Ectodermal cell (in vitro differentiated cells): ENCODE measurements around the gene CEP131.

ENCODE experiments used
- H3K27ac ChIP-seq: 2 replicates; pipeline ENCODE4 v1.7.0; 2013; ENCODE audit warnings: mild to moderate bottlenecking, low read depth, low read length; ENCODE audit not compliant: insufficient read depth, poor library complexity, severe bottlenecking
- H3K27me3 ChIP-seq: 2 replicates; pipeline ENCODE4 v1.7.0; 2013; ENCODE audit warnings: mild to moderate bottlenecking, low read length; ENCODE audit not compliant: insufficient read depth, control insufficient read depth, poor library complexity, severe bottlenecking
- H3K36me3 ChIP-seq: one replicate; pipeline ENCODE4 v1.7.0; 2013; ENCODE audit warnings: low read length; ENCODE audit not compliant: control insufficient read depth, insufficient read depth
- H3K4me1 ChIP-seq: one replicate; pipeline ENCODE4 v1.7.0; 2013; ENCODE audit warnings: low read length; ENCODE audit not compliant: control insufficient read depth, insufficient read depth
- H3K4me3 ChIP-seq: 2 replicates; pipeline ENCODE4 v1.7.0; 2013; ENCODE audit warnings: low read depth, low read length, control low read depth; ENCODE audit not compliant: insufficient read depth
- H3K9me3 ChIP-seq: 2 replicates; pipeline ENCODE4 v1.7.0; 2013; ENCODE audit warnings: mild to moderate bottlenecking, low read length, moderate library complexity; ENCODE audit not compliant: control insufficient read depth
- WGBS, 2 experiments: methylation state at CpG; one replicate each; pipeline ENCODE4 v1.1.7; 2013; ENCODE audit warnings: missing lambda C conversion rate in 2 of 2; 5-methylcytosine and 5-hydroxymethylcytosine counted together

CEP131 gene

DNA sequence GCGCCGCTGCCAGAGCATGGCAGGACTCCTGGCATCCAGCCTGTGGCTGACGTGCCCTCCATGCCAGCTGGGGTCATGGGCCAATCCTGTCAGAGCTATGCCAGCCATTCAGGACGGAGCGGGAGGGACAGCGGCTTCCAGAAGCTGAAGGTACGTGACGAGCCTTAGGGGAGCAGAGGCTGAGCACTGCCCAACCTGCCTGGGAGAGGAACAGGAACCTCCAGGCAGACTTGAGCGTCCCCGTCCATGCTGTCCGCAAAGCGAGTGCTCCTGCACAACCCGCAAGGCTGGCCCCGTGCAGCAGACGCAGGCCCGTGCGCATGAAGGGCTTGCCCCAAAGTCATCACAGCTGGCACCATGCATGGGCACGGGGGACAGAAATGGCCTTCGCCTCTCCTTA, 37.9 kb upstream of the CEP131 start:
- H3K27ac ChIP-seq: no peak overlapping the region
- 95 to 96% methylated on average over 19 of the region's 19 CpGs for WGBS, 2 experiments
- H3K27me3 ChIP-seq: no peaks in the 10 kb centered on the region
- no peaks in the 10 kb centered on the region for H3K9me3 ChIP-seq
- H3K36me3 ChIP-seq: no peaks in the 10 kb centered on the region
- no peak overlapping the region for H3K4me3 ChIP-seq
- no peaks in the 10 kb centered on the region for H3K4me1 ChIP-seq

DNA sequence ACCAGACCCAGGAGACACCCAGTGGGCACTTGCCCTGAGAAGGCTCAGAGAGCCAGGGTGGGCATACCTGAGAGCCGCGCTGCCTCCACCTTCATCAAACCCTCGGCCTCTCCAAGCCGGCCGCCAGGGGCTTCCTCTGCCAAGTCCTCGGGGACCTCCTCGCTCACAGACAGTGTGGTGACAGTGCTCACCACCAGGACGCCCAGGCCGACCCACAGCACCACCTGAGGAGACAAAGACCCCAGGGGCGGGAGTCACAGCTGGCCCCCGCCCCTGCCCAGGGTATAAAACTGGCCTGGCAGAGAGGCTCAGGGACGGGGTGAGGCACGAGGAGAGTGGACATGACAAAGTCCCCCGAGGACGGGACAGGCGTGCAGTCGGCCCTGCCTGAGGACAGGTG, 37.4 kb upstream of the CEP131 start:
- WGBS, 2 experiments: 94% methylated on average over 17 of the region's 17 CpGs
- H3K4me3 ChIP-seq: no peak overlapping the region
- no peaks in the 10 kb centered on the region for H3K36me3 ChIP-seq
- no peaks in the 10 kb centered on the region for H3K9me3 ChIP-seq
- peaks cover 3% of the 10 kb centered on the region for H3K4me1 ChIP-seq
- no peaks in the 10 kb centered on the region for H3K27me3 ChIP-seq
- H3K27ac ChIP-seq: no peak overlapping the region

DNA sequence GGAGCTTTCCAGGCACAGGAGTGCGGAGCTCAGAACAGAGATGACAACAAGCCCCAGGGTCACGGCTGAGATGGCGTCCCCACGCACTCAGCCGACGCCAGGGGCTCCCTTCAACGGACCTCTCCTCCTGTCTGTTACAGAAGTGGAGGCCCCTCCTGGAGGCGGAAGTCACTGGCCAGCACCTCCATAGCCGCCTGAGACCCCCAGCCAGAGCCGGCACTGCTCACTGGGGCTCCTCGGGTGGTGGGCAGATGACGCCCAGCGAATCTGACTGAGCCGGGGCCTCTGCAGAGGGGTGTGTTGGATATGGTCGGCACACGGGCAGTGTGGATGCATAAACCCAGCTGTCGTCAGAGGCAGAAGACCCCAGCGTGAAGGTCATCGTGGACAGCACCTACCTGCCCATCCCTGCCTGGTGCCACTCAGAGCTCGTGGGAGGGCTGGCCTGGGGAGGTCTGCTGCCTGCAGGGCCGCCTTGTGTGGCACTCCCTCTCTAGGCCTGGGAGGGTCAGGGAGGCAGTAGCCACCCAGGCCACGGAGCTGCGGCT, 36.4 kb upstream of the CEP131 start:
- peaks cover 6% of the 10 kb centered on the region for H3K4me1 ChIP-seq
- H3K9me3 ChIP-seq: no peaks in the 10 kb centered on the region
- no peaks in the 10 kb centered on the region for H3K27me3 ChIP-seq
- no peaks in the 10 kb centered on the region for H3K36me3 ChIP-seq
- 93% methylated on average over 23 of the region's 23 CpGs for WGBS, 2 experiments
- no peak overlapping the region for H3K4me3 ChIP-seq
- no peak overlapping the region for H3K27ac ChIP-seq

DNA sequence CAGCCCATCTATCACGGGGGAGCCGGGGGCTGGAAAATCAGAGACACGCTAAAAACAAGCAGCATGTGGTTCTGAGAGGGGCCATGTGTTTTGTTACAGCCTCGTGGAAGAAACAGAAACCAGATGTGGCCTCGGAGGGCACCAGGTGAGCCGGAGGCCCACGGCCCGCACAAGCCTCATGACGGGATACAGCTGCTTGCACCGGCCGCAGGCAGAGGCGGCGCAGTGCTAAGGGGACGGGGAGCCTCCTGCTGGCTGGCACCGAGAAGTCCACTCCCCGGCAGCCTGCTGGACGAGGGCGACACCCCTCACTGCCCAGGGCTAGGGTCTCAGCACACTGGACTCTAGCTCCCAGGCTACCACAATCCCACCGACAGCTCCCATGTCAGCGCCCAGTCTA, 35.5 kb upstream of the CEP131 start:
- H3K27ac ChIP-seq: no peak overlapping the region
- no peaks in the 10 kb centered on the region for H3K36me3 ChIP-seq
- no peak overlapping the region for H3K4me3 ChIP-seq
- peaks cover 6% of the 10 kb centered on the region for H3K4me1 ChIP-seq
- no peaks in the 10 kb centered on the region for H3K27me3 ChIP-seq
- H3K9me3 ChIP-seq: no peaks in the 10 kb centered on the region
- WGBS, 2 experiments: 85 to 87% methylated on average over 20 of the region's 20 CpGs

DNA sequence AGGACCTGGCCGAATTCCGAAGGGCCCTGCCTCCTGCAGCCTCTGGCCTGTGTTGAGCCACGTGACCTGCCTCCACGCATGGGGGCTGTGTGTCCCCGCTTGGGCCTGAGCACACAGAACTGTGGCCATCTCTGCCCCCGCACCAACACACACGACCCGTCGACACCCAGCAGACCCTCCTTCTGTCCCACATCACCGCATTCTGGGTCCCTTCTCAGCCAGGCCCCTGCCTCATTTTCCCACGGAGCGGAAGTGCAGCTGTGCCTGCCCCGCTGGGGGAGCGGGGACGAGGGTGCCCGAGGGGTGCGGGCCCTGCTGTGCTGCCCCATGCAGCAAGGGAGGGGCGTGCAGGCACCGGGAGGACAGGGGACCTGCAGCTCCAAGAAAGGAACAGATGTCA, 34.8 kb upstream of the CEP131 start:
- no peaks in the 10 kb centered on the region for H3K27me3 ChIP-seq
- H3K27ac ChIP-seq: no peak overlapping the region
- peaks cover 11% of the 10 kb centered on the region for H3K4me1 ChIP-seq
- 94 to 96% methylated on average over 19 of the region's 19 CpGs for whole genome bisulfite sequencing, 2 experiments
- H3K36me3 ChIP-seq: no peaks in the 10 kb centered on the region
- no peaks in the 10 kb centered on the region for H3K9me3 ChIP-seq
- H3K4me3 ChIP-seq: no peak overlapping the region

DNA sequence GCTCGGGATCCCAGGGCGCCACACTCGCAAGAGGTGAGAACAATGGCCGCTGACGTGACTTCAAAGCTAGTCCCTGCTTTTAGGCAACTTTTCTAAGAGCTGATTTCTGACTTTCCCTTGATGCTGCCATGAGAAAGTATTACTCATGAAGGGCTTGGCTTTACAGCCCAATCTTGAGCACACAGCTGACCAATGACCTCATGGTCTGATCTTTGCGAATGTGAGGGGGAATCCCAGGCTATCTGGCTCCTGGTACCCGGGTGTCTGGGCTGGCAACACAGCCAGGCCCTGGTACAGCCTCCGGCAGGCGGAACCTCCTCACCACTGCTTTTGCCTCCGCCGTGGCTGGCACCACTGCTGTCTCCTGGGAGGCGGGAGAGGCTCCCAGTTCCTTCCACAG, 33.9 kb upstream of the CEP131 start:
- no peaks in the 10 kb centered on the region for H3K36me3 ChIP-seq
- H3K9me3 ChIP-seq: no peaks in the 10 kb centered on the region
- H3K27me3 ChIP-seq: no peaks in the 10 kb centered on the region
- WGBS, 2 experiments: 90 to 94% methylated on average over 12 of the region's 12 CpGs
- H3K4me3 ChIP-seq: no peak overlapping the region
- peaks cover 20% of the 10 kb centered on the region for H3K4me1 ChIP-seq
- no peak overlapping the region for H3K27ac ChIP-seq

DNA sequence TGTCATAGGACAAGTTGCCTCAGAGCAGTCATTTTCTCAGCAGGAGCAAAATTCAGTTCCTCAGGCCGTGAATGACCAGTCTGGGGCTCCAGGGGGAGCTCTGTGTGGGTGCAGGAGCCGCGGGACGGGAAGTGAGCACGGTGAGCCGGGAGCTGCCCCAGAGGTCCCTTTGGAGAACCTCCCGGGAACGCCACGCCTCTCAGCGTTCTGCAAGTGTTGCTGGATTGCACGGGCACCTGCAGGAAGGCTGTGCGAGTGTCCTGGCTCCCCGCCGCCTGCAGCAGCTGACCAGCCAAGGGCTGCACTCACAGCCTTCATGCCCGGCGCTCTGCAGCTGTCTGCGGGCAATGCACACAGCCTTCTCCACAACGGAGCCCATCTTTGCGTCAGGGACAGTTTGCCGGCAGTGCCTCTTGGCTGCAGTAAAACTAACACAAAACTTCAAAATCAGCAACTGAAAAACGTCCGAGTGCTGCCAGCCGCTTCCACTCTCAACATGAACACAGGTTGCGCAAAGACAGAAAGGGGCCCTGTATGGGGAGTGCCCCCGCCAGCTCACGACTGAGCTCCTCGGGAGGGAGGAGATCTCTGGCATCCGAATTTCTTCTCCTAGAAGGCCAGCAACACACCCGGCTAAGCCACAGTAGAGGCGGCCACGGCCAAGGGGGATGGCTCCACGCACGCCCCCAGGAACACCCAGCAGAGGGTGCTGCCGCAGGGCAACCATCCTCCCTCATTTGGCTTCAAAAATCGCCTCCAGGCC, 32.4 kb upstream of the CEP131 start:
- Histone ChIP-seq H3K27ac (no peak overlapping the region), H3K27me3 (no peaks in the 10 kb centered on the region), H3K36me3 (no peaks in the 10 kb centered on the region), H3K4me3 (no peak overlapping the region), H3K9me3 (no peaks in the 10 kb centered on the region), H3K4me1 (peaks cover 23% of the 10 kb centered on the region)
- 59% methylated on average over 35 of the region's 35 CpGs for WGBS, 2 experiments

DNA sequence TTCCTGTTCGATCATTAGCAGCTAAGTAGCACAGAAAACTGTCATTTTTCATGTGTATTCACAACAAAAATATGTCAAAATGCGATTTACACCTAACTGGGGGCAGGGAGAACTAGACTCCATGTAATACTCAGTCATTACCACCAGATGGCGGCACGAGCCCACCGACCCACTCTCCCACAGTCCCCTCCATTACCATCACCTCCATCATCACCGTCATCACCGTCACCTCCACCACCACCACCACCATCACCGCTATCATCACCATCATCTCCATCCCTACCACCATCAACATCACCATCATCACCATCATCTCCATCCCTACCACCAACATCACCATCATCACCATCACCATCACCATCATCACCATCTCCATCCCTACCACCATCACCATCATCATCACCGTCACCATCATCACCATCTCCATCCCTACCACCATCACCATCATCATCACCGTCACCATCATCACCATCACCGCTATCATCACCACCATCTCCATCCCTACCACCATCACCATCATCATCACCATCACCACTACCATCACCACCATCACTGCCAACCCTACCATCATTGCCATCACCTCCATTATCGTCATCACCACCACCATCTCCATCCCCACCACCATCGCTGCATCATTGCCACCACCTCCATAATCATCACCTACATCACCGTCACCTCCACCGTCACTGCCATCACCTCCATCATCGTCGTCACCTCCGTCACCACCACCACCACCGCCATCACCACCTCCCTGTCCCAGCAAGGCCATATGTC, 30.8 kb upstream of the CEP131 start:
- Histone ChIP-seq H3K27me3 (no peaks in the 10 kb centered on the region), H3K4me1 (peaks cover 23% of the 10 kb centered on the region), H3K9me3 (no peaks in the 10 kb centered on the region), H3K27ac (no peak overlapping the region), H3K4me3 (no peak overlapping the region), H3K36me3 (peaks cover 2% of the 10 kb centered on the region)
- 66 to 68% methylated on average over 19 of the region's 19 CpGs for WGBS, 2 experiments

DNA sequence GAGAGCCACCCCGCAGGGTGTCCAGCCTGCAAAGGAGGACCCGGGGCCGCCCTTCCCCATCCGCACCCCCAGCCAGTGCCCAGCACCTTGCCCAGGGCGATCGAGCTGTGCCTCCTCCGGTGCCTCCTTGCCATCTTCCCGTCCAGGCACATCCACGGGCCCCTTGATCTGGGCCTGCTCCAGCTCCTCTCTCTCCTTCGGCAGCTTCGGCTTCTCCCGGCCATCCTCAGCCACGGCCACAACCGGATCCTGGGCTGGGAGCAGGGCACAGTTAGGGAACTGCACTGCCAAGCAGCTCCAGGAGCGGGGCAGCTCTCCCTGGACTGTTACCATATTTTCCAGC, 30.2 kb upstream of the CEP131 start:
- Histone ChIP-seq H3K27me3 (no peaks in the 10 kb centered on the region), H3K4me1 (peaks cover 23% of the 10 kb centered on the region), H3K27ac (no peak overlapping the region), H3K4me3 (no peak overlapping the region), H3K36me3 (peaks cover 2% of the 10 kb centered on the region), H3K9me3 (no peaks in the 10 kb centered on the region)
- WGBS, 2 experiments: 77 to 79% methylated on average over 15 of the region's 15 CpGs

DNA sequence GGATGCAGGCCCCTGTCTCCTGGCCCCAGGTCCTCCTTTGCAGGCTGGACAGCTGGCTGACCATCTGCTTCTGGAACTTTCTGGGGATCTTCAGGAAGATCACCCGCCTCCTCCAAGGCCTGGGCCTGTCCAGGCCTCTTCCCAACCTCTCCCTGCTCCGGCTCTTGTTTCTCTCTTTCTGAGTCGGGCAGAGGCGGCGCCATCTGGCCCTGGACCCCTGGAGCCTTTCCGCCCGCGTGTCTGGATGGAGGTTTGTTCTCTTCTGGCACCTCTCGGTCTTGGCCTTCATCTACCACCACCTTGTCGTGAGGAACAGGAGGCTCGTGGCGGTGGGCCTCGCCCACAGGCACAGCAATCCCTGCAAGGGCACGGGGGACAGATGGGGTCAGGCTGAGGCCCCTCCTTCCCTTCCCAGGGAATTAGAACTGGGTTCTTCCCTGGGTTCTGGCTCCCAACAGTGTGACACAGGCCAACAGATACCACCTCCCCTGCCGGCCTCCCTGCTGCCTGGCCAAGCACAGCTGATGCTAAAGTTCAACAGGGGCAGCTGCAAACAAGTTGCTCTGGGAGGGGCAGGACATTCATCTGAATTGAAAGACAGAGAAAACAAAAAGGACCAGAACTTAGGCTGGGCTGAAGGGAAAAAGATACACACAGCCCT, 29.7 kb upstream of the CEP131 start:
- WGBS, 2 experiments: 83 to 85% methylated on average over 15 of the region's 15 CpGs
- Histone ChIP-seq H3K27me3 (no peaks in the 10 kb centered on the region), H3K4me1 (peaks cover 23% of the 10 kb centered on the region), H3K9me3 (no peaks in the 10 kb centered on the region), H3K27ac (peak overlapping the region; percentile 50), H3K4me3 (no peak overlapping the region), H3K36me3 (peaks cover 2% of the 10 kb centered on the region)
